GM12873 (cell line): ENCODE data around the gene SDF4.

ENCODE experiments used
- CTCF ChIP-seq: IDR thresholded peaks from 2 replicates; pipeline ENCODE4 v1.5.1; 2012; ENCODE audit warnings: low read depth, mild to moderate bottlenecking, moderate library complexity, low read length, control low read depth; ENCODE audit not compliant: insufficient read depth; ENCODE audit errors: missing control alignments

SDF4 gene

GRCh38 chr1:1264868-1265272 lies 33.1 kb upstream of the SDF4 start:
- peak; percentile 24 for TF ChIP-seq CTCF

- TF ChIP-seq CTCF: no peak
These were observed 32.2 kb upstream of the SDF4 start for GRCh38 chr1:1264026-1264425.

GRCh38 chr1:1262758-1263157 lies 31.0 kb upstream of the SDF4 start:
- no peak for TF ChIP-seq CTCF

GRCh38 chr1:1262071-1262470 lies 30.3 kb upstream of the SDF4 start:
- TF ChIP-seq CTCF: no peak

- no peak for TF ChIP-seq CTCF
These were observed 29.2 kb upstream of the SDF4 start for GRCh38 chr1:1260843-1261560.

GRCh38 chr1:1259951-1260600 lies 28.3 kb upstream of the SDF4 start:
- TF ChIP-seq CTCF: no peak

- TF ChIP-seq CTCF: no peak
These were observed 27.7 kb upstream of the SDF4 start for GRCh38 chr1:1259540-1259939.
